Fibroblast of skin of back (primary cell): ENCODE measurements around the gene RBM4B. TPM values are rescaled to one million over a fixed set of nuclear protein-coding genes. Genes with fewer than 3 reads are reported as not detected.
"Not testable (repeated sequence)": the region's sequence is repeated elsewhere in the genome, so short reads cannot be mapped to it uniquely, and the experiment has no call there.

ENCODE experiments used
- DNase-seq: peaks from one replicate; pipeline ENCODE4 v3.0.0-alpha.2; 2013
- polyA plus RNA-seq, 2 experiments: library from polyadenylated mRNA; unstranded; fragments of 120-200 nt; gene quantifications; one replicate each; pipeline ENCODE4 v1.2.1, GENCODE V29; 2013; ENCODE audit not compliant: insufficient read length in 2 of 2

Gene RBM4B
- 22.0 TPM for polyA plus RNA-seq (2013, experiment 1 of 2; ENCODE audit: insufficient read length)
- polyA plus RNA-seq (2013, experiment 2 of 2; ENCODE audit: insufficient read length), result 19.8 TPM

- peak; percentile 95 for DNase-seq
These were observed at the start of gene RBM4B for GRCh38 chr11:66677599-66678375. Gene RBM4B (minus strand): TSS chr11:66677887. CDS start chr11:66677079, 808 bp downstream.

- peak; percentile 34 for DNase-seq
These were observed 48.0 kb upstream of the RBM4B start for GRCh38 chr11:66725647-66726046.

GRCh38 chr11:66725114-66725513, 47.4 kb upstream of the RBM4B start:
- DNase-seq, result no peak

- not testable (repeated sequence) for DNase-seq
These were observed 46.5 kb upstream of the RBM4B start for GRCh38 chr11:66724167-66724566.

GRCh38 chr11:66723693-66724092, 46.0 kb upstream of the RBM4B start:
- no peak for DNase-seq

- no peak for DNase-seq
These were observed 45.3 kb upstream of the RBM4B start for GRCh38 chr11:66722745-66723651.

GRCh38 chr11:66721939-66722338, 44.3 kb upstream of the RBM4B start:
- DNase-seq, result no peak

- no peak for DNase-seq
These were observed 43.3 kb upstream of the RBM4B start for GRCh38 chr11:66720899-66721470.

GRCh38 chr11:66720223-66720898, 42.7 kb upstream of the RBM4B start:
- DNase-seq, result peak; percentile 43

- DNase-seq, result no peak
These were observed 41.6 kb upstream of the RBM4B start for GRCh38 chr11:66719111-66719872.

- DNase-seq, result no peak
These were observed 40.8 kb upstream of the RBM4B start for GRCh38 chr11:66718320-66718971.

- DNase-seq, result no peak
These were observed 40.2 kb upstream of the RBM4B start for GRCh38 chr11:66717925-66718319.

GRCh38 chr11:66716996-66717395, 39.3 kb upstream of the RBM4B start:
- no peak for DNase-seq

- DNase-seq, result no peak
These were observed 37.8 kb upstream of the RBM4B start for GRCh38 chr11:66715346-66716085.

GRCh38 chr11:66713746-66714480, 36.2 kb upstream of the RBM4B start:
- no peak for DNase-seq

GRCh38 chr11:66710384-66710930, 32.8 kb upstream of the RBM4B start:
- no peak for DNase-seq

- DNase-seq, result no peak
These were observed 31.0 kb upstream of the RBM4B start for GRCh38 chr11:66708701-66709100.

GRCh38 chr11:66708094-66708493, 30.4 kb upstream of the RBM4B start:
- DNase-seq, result no peak

GRCh38 chr11:66707486-66707885, 29.8 kb upstream of the RBM4B start:
- DNase-seq, result no peak
